ENCODE measurements around the gene RBM48.

RBM48 gene

DNA sequence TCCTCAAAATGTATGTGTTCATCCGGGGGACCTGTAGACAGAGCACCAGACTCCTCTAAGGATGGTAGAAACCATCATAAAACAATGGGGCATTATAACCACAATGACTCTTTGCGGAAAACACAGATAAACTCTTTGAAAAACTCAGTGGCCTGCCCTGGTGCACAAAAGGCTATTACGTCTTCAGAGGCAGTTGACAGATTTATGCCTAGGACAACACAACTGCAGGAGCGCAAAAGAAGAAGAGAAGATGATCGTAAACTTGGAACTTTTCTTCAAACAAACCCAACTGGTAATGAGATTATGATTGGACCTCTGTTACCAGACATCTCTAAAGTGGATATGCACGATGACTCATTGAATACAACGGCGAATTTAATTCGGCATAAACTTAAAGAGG is 6.0 kb downstream of the RBM48 start (continued):
- TF ChIP-seq, protein P1, sequence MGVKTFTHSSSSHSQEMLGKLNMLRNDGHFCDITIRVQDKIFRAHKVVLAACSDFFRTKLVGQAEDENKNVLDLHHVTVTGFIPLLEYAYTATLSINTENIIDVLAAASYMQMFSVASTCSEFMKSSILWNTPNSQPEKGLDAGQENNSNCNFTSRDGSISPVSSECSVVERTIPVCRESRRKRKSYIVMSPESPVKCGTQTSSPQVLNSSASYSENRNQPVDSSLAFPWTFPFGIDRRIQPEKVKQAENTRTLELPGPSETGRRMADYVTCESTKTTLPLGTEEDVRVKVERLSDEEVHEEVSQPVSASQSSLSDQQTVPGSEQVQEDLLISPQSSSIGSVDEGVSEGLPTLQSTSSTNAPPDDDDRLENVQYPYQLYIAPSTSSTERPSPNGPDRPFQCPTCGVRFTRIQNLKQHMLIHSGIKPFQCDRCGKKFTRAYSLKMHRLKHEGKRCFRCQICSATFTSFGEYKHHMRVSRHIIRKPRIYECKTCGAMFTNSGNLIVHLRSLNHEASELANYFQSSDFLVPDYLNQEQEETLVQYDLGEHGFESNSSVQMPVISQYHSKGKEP (tag by site-specific recombination; IDR thresholded peaks at IDR 0.05) = no peak; the same call in 1 of the 2 replicates
- TF ChIP-seq PRDM1 (tag by site-specific recombination; IDR thresholded peaks at IDR 0.05) (no peak), ZNF155 (tag by site-specific recombination; IDR thresholded peaks at IDR 0.05) (no peak), TCF7L2 (IDR thresholded peaks at IDR 0.05; ENCODE audit: borderline replicate concordance, low read depth, low read length) (peak; percentile 79), ZNF416 (tag by site-specific recombination; IDR thresholded peaks at IDR 0.05) (no peak), ZNF549 (tag by site-specific recombination; IDR thresholded peaks at IDR 0.05) (no peak), REPIN1 (tag by site-specific recombination; IDR thresholded peaks at IDR 0.05; ENCODE audit: low read depth) (no peak), ZSCAN16 (tag by site-specific recombination; IDR thresholded peaks at IDR 0.05) (peak; percentile 74), ZXDB (tag by site-specific recombination; IDR thresholded peaks at IDR 0.05) (peak; percentile 88), ZNF843 (tag by site-specific recombination; IDR thresholded peaks at IDR 0.05) (peak; percentile 91), ZNF521 (tag by site-specific recombination; IDR thresholded peaks at IDR 0.05) (no peak), ZFP69B (tag by site-specific recombination; IDR thresholded peaks at IDR 0.05) (no peak), ZNF677 (tag by site-specific recombination; IDR thresholded peaks at IDR 0.05) (no peak), ZNF366 (tag by site-specific recombination; conservative IDR thresholded peaks at IDR 0.05) (no peak; the same call in 1 of the 2 replicates), HOXD13 (CRISPR knock-in tag; IDR thresholded peaks at IDR 0.05; ENCODE audit: borderline replicate concordance) (no peak), ZSCAN23 (tag by site-specific recombination; IDR thresholded peaks at IDR 0.05) (no peak), ZNF585B (tag by site-specific recombination; IDR thresholded peaks at IDR 0.05) (no peak), ZNF239 (tag by site-specific recombination; IDR thresholded peaks at IDR 0.05) (no peak)
- TF ChIP-seq, protein P2, sequence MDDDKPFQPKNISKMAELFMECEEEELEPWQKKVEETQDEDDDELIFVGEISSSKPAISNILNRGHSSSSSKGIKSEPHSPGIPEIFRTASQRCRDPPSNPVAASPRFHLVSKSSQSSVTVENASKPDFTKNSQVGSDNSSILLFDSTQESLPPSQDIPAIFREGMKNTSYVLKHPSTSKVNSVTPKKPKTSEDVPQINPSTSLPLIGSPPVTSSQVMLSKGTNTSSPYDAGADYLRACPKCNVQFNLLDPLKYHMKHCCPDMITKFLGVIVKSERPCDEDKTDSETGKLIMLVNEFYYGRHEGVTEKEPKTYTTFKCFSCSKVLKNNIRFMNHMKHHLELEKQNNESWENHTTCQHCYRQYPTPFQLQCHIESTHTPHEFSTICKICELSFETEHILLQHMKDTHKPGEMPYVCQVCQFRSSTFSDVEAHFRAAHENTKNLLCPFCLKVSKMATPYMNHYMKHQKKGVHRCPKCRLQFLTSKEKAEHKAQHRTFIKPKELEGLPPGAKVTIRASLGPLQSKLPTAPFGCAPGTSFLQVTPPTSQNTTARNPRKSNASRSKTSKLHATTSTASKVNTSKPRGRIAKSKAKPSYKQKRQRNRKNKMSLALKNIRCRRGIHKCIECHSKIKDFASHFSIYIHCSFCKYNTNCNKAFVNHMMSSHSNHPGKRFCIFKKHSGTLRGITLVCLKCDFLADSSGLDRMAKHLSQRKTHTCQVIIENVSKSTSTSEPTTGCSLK (tag by site-specific recombination; IDR thresholded peaks at IDR 0.05) = no peak
- TF ChIP-seq, protein P3, sequence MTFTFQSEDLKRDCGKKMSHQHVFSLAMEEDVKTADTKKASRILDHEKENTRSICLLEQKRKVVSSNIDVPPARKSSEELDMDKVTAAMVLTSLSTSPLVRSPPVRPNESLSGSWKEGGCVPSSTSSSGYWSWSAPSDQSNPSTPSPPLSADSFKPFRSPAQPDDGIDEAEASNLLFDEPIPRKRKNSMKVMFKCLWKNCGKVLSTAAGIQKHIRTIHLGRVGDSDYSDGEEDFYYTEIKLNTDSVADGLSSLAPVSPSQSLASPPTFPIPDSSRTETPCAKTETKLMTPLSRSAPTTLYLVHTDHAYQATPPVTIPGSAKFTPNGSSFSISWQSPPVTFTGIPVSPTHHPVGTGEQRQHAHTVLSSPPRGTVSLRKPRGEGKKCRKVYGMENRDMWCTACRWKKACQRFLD (tag by site-specific recombination; IDR thresholded peaks at IDR 0.05) = no peak
- TF ChIP-seq, protein P4, sequence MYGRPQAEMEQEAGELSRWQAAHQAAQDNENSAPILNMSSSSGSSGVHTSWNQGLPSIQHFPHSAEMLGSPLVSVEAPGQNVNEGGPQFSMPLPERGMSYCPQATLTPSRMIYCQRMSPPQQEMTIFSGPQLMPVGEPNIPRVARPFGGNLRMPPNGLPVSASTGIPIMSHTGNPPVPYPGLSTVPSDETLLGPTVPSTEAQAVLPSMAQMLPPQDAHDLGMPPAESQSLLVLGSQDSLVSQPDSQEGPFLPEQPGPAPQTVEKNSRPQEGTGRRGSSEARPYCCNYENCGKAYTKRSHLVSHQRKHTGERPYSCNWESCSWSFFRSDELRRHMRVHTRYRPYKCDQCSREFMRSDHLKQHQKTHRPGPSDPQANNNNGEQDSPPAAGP (tag by site-specific recombination; IDR thresholded peaks at IDR 0.05) = no peak
- TF ChIP-seq, protein P5, sequence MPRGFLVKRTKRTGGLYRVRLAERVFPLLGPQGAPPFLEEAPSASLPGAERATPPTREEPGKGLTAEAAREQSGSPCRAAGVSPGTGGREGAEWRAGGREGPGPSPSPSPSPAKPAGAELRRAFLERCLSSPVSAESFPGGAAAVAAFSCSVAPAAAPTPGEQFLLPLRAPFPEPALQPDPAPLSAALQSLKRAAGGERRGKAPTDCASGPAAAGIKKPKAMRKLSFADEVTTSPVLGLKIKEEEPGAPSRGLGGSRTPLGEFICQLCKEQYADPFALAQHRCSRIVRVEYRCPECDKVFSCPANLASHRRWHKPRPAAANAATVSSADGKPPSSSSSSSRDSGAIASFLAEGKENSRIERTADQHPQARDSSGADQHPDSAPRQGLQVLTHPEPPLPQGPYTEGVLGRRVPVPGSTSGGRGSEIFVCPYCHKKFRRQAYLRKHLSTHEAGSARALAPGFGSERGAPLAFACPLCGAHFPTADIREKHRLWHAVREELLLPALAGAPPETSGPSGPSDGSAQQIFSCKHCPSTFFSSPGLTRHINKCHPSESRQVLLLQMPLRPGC (tag by site-specific recombination; IDR thresholded peaks at IDR 0.05) = peak; percentile 71
- TF ChIP-seq, protein P6, sequence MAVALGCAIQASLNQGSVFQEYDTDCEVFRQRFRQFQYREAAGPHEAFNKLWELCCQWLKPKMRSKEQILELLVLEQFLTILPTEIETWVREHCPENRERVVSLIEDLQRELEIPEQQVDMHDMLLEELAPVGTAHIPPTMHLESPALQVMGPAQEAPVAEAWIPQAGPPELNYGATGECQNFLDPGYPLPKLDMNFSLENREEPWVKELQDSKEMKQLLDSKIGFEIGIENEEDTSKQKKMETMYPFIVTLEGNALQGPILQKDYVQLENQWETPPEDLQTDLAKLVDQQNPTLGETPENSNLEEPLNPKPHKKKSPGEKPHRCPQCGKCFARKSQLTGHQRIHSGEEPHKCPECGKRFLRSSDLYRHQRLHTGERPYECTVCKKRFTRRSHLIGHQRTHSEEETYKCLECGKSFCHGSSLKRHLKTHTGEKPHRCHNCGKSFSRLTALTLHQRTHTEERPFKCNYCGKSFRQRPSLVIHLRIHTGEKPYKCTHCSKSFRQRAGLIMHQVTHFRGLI (tag by site-specific recombination; IDR thresholded peaks at IDR 0.05) = 0 out of 2 replicates have a peak, but pooled peaks have one; percentile 38
- TF ChIP-seq, protein P7, sequence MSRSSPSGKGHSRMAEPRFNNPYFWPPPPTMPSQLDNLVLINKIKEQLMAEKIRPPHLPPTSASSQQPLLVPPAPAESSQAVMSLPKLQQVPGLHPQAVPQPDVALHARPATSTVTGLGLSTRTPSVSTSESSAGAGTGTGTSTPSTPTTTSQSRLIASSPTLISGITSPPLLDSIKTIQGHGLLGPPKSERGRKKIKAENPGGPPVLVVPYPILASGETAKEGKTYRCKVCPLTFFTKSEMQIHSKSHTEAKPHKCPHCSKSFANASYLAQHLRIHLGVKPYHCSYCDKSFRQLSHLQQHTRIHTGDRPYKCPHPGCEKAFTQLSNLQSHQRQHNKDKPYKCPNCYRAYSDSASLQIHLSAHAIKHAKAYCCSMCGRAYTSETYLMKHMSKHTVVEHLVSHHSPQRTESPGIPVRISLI (tag by site-specific recombination; IDR thresholded peaks at IDR 0.05) = peak; percentile 55; the same call in 1 of the 2 replicates
